Measurements from ENCODE around the gene TERT. TPM values are rescaled to one million over a fixed set of nuclear protein-coding genes. Genes with fewer than 3 reads are reported as not detected.
"Not testable (repeated sequence)": the region's sequence is repeated elsewhere in the genome, so short reads cannot be mapped to it uniquely, and the experiment has no call there.

Gene TERT
- total and polyA plus RNA-seq, 2 of the 4 experiments (the other 2 are of a cell fraction), result not detected

- H3K36me3 ChIP-seq (ENCODE audit: control insufficient read depth, insufficient read depth, low read length), result no peaks in the 10 kb centered on the region
- H3K18ac ChIP-seq (ENCODE audit: low read depth, low read length), result no peak overlapping the region
- dilution Hi-C loops (cut with HindIII; ENCODE audit: low sequenced_read_pairs, unreplicated experiment) (no loop called here), intact Hi-C loops (cut with micrococcal nuclease) (no loop called here), in situ Hi-C loops (cut with MboI; ENCODE audit: low sequenced_read_pairs) (no loop called here)
- H4K8ac ChIP-seq (ENCODE audit: low read depth in 2 of 2, low read length in 2 of 2), result no peak overlapping the region
- no peak overlapping the region for H4K5ac ChIP-seq (ENCODE audit: low read depth, low read length)
- ChIA-PET CTCF (no interaction called here), POLR2A (ENCODE audit: unreplicated experiment) (no interaction called here)
- no peak overlapping the region for H4K91ac ChIP-seq (ENCODE audit: insufficient read depth, low read depth, low read length)
- H3K27me3 ChIP-seq (ENCODE audit: control insufficient read depth, insufficient read depth, low read length), result peaks cover 17% of the 10 kb centered on the region
- H3K9ac ChIP-seq (ENCODE audit: low read depth, low read length), result no peak overlapping the region
- no peak overlapping the region for H2BK5ac ChIP-seq (ENCODE audit: low read depth, low read length, poor library complexity, severe bottlenecking)
- H3K14ac ChIP-seq (replicated peaks; ENCODE audit: low read depth, low read length), result no peak overlapping the region
- no peak overlapping the region for H3K23ac ChIP-seq (ENCODE audit: low read depth, low read length)
- peaks cover 3% of the 10 kb centered on the region; the same call in 1 of the 2 replicates for H3K9me3 ChIP-seq (ENCODE audit: control insufficient read depth, insufficient read depth, low read length)
- H3K9me1 ChIP-seq (ENCODE audit: insufficient read depth, low read length), result no peaks in the 10 kb centered on the region
- no TSS peak for BruUV-seq (replicated peaks)
- no peaks in the 10 kb centered on the region for H4K20me1 ChIP-seq (ENCODE audit: insufficient read depth, low read length)
- no peak overlapping the region for H3K27ac ChIP-seq (ENCODE audit: insufficient read depth, low read length)
- no peak overlapping the region for H2AFZ ChIP-seq (replicated peaks; ENCODE audit: low read length, poor library complexity)
- WGBS, 2 experiments (ENCODE audit: extremely low coverage in 2 of 2, insufficient read length in 1 of 2), result 79% methylated on average over 6 of the region's 24 CpGs; no CpG with 5 or more reads in 1 of the 2 experiments
- H2AK5ac ChIP-seq (ENCODE audit: low read depth, low read length), result no peak overlapping the region
- no peak overlapping the region for H3K4ac ChIP-seq (ENCODE audit: low read depth, low read length)
- H3K4me3 ChIP-seq (ENCODE audit: insufficient read depth, low read depth, low read length), result no peak overlapping the region
- ATAC-seq (ENCODE audit: low read depth), result no peak
- TF ChIP-seq POLR2A (IDR thresholded peaks at IDR 0.05; ENCODE audit: low read depth, low read length), result no peak
- TF ChIP-seq BHLHE40 (IDR thresholded peaks at IDR 0.05; ENCODE audit: low read depth, low read length), result no peak
- TF ChIP-seq FOS (IDR thresholded peaks at IDR 0.05; ENCODE audit: low read depth, low read length), result no peak
- H3K56ac ChIP-seq (ENCODE audit: extremely low read depth, insufficient read depth, low read length), result no peak overlapping the region
- H2BK20ac ChIP-seq (ENCODE audit: low read depth, low read length), result no peak overlapping the region
- no peak overlapping the region for H2AK9ac ChIP-seq (replicated peaks; ENCODE audit: low read depth, low read length, poor library complexity)
- no peak overlapping the region for H3K4me2 ChIP-seq (ENCODE audit: low read depth, low read length)
- H2BK15ac ChIP-seq (ENCODE audit: low read depth, low read length), result no peak overlapping the region
- no peaks in the 10 kb centered on the region for H3K79me1 ChIP-seq (ENCODE audit: low read depth in 1 of 2, low read length in 2 of 2)
- DNase-seq, result no peak
- no peak overlapping the region for H2BK120ac ChIP-seq (ENCODE audit: low read depth, low read length)
- no peaks in the 10 kb centered on the region for H3K4me1 ChIP-seq (ENCODE audit: control insufficient read depth, insufficient read depth, low read length)
These were observed 3.2 kb downstream of the TERT start for GRCh38 chr5:1291611-1292080.

DNA sequence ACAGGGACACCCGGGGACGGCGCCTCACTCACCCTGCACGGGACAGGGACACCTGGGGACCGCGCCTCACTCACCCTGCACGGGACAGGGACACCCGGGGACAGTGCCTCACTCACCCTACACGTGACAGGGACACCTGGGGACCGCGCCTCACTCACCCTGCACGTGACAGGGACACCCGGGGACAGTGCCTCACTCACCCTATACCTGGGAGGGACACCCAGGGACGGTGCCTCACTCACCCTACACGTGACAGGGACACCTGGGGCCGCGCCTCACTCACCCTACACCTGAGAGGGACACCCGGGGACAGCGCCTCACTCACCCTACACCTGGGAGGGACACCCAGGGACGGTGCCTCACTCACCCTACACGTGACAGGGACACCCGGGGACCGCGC, 3.9 kb downstream of the TERT start:
- H3K4ac ChIP-seq (ENCODE audit: low read depth, low read length); H3K9ac ChIP-seq (ENCODE audit: low read depth, low read length); H4K5ac ChIP-seq (ENCODE audit: low read depth, low read length); H3K18ac ChIP-seq (ENCODE audit: low read depth, low read length); ATAC-seq (ENCODE audit: low read depth); in situ Hi-C loops (cut with MboI; ENCODE audit: low sequenced_read_pairs); dilution Hi-C loops (cut with HindIII; ENCODE audit: low sequenced_read_pairs, unreplicated experiment); DNase-seq; H3K79me1 ChIP-seq (ENCODE audit: low read depth in 1 of 2, low read length in 2 of 2); H3K9me1 ChIP-seq (ENCODE audit: insufficient read depth, low read length); H2BK20ac ChIP-seq (ENCODE audit: low read depth, low read length); H3K9me3 ChIP-seq (ENCODE audit: control insufficient read depth, insufficient read depth, low read length); intact Hi-C loops (cut with micrococcal nuclease); H3K4me2 ChIP-seq (ENCODE audit: low read depth, low read length); H3K27ac ChIP-seq (ENCODE audit: insufficient read depth, low read length); H3K23ac ChIP-seq (ENCODE audit: low read depth, low read length); POLR2A ChIA-PET (ENCODE audit: unreplicated experiment); H3K4me1 ChIP-seq (ENCODE audit: control insufficient read depth, insufficient read depth, low read length); H3K56ac ChIP-seq (ENCODE audit: extremely low read depth, insufficient read depth, low read length); H3K36me3 ChIP-seq (ENCODE audit: control insufficient read depth, insufficient read depth, low read length); H2BK120ac ChIP-seq (ENCODE audit: low read depth, low read length); CTCF ChIA-PET; H2AFZ ChIP-seq (replicated peaks; ENCODE audit: low read length, poor library complexity); H4K8ac ChIP-seq (ENCODE audit: low read depth in 2 of 2, low read length in 2 of 2); H2BK15ac ChIP-seq (ENCODE audit: low read depth, low read length); H3K4me3 ChIP-seq (ENCODE audit: insufficient read depth, low read depth, low read length); H2BK5ac ChIP-seq (ENCODE audit: low read depth, low read length, poor library complexity, severe bottlenecking); H3K14ac ChIP-seq (replicated peaks; ENCODE audit: low read depth, low read length); H4K91ac ChIP-seq (ENCODE audit: insufficient read depth, low read depth, low read length); H2AK5ac ChIP-seq (ENCODE audit: low read depth, low read length); H2AK9ac ChIP-seq (replicated peaks; ENCODE audit: low read depth, low read length, poor library complexity); H4K20me1 ChIP-seq (ENCODE audit: insufficient read depth, low read length); BruUV-seq (replicated peaks): not testable (repeated sequence)
- H3K27me3 ChIP-seq (ENCODE audit: control insufficient read depth, insufficient read depth, low read length), result peaks cover 11% of the 10 kb centered on the region; the same call in 1 of the 2 replicates
- no CpG with 5 or more reads among the region's 24 CpGs for WGBS, 2 experiments (ENCODE audit: extremely low coverage in 2 of 2, insufficient read length in 1 of 2)
